RPMI7951 (cell line): Measurements from ENCODE around the gene MEGF9. TPM values are rescaled to one million over a fixed set of nuclear protein-coding genes. Genes with fewer than 3 reads are reported as not detected.

ENCODE experiments used
- DNase-seq: peaks from one replicate; pipeline ENCODE4 v3.0.0-alpha.2; 2012; ENCODE audit warnings: low read depth
- total RNA-seq: library from RNA; depleted of rRNA; stranded (reverse); fragments of >200 nt; shearing (Covaris generic); gene quantifications from 2 replicates; pipeline ENCODE4 v1.2.3, GENCODE V29; 2014

The MEGF9 gene
- total RNA-seq, 1 experiment from 2014 or later = 10.5 TPM

- no peak for DNase-seq
Measured at GRCh38 chr9:120733190-120733589, 18.9 kb upstream of the MEGF9 start.

- DNase-seq = peak; percentile 93
Measured at GRCh38 chr9:120730654-120731514, 16.6 kb upstream of the MEGF9 start.

GRCh38 chr9:120729791-120730241 lies 15.5 kb upstream of the MEGF9 start:
- DNase-seq = no peak

- no peak for DNase-seq
Measured at GRCh38 chr9:120726484-120726883, 12.2 kb upstream of the MEGF9 start.

- DNase-seq = no peak
Measured at GRCh38 chr9:120725907-120726306, 11.6 kb upstream of the MEGF9 start.

DNA sequence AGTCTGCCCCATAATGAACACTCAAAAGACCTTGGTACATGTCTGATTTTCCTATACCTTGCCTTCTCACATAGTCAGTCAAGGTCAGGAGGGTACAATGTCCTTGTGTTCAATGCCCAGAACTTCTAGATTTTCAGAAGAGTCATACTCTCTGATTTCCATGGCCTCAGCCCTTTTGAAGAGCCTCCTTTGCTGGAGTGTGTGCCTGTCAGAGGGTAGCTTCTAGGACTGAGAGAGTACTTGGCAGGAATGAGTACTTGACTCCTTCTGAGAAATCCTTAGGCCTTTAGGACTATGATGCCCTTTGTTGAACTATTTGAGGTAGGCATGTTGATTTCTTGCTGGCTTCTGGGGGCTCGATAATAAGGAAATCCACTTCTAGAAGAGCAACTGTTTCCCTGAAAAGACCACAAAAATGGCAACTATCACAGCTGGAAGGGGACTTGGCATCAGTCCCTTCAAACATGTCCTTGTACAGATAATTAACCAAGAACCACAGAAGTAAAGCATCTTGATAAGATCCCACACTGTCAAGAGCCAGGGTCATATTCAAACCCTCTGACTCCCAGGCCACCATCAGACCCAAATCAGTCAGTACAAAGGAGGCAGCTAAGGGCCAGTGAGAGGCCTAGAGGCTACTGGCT lies 10.6 kb upstream of the MEGF9 start:
- DNase-seq = no peak

DNA sequence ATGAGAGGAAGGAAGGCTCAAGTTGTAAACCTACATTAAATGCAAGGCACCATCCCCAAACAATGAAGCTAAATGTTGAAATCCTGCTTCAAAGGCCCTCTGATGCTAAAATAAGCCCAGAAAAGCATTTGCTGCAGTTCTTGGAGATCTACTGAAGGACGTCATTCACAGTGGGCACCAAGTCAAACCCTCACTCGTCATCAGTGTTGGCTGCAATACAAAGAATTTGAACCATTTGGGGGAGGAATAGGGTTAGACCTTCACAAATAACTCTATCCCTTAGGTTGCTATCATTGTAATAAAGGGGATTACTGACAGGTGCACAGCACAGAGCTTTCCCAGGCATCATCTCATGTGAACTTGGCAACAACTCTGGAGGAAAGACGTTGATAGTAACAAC lies 9.3 kb upstream of the MEGF9 start:
- no peak for DNase-seq

DNA sequence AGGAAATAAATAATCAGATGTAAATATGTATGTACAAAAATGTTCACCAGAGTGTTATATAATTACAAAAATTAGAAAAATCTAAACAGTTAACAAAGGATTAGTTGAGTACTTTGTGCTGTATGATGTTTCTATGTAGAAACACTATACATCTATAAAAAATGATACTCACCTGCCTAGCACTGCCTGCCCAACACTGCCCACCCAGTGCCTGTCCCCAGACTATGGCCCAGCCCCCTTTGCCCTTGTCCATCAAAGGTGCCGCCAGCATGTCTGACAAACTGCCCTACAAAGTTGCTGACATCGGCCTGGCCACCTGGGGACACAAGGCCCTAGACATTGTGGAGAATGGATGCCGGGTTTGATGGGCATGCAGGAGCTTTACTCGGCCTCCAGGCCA lies 6.1 kb upstream of the MEGF9 start:
- no peak for DNase-seq

GRCh38 chr9:120718316-120718715 lies 4.0 kb upstream of the MEGF9 start:
- no peak for DNase-seq

- DNase-seq = no peak
Measured at GRCh38 chr9:120717176-120717575, 2.9 kb upstream of the MEGF9 start.

DNA sequence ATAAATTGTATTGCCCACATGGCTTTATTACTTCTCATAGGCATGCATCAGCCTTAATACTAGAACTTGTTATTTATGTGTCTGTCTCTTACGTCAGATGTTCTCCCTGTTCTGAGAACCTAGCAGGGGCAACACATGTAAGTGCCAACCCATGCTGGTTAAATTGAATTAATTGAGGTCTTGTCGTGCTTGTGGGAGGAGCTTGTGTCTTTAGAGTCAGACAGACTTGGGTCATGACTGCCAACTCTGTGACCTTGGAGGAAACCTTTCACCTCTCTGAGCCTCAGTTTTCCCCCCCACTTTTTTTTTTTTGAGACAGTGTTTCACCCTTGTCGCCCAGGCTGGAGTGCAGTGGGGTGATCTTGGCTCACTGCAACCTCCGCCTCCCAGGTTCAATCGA lies 2.2 kb upstream of the MEGF9 start:
- no peak for DNase-seq

DNA sequence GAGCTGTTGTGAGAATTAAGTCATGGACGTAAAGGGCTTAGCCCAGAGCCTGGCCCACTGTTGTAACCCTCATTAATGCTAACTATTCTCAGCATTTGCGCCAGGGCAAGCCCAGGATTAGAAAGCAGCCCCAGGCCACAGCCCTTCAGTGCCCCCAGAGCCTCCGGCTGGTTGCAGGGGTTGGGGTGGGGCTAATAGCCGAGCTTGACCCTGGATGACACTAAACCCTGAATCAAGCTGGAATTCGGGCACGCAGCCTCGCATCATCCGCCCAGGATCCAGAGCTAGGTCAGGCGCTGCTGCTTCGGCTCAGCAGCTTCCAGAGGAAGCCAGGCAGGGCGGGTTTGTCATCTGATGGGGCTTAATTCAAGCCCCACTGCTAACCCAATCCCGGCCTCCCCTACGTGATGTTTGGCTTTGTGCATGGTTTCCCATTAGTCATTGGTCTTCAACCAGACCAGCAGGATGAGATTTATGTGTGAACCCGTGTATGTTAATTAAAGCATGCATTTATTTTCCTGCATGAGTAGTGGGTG lies 1.2 kb upstream of the MEGF9 start:
- DNase-seq = peak; percentile 80

- DNase-seq = no peak
Measured at GRCh38 chr9:120714846-120715388, 647 bp upstream of the MEGF9 start.

DNA sequence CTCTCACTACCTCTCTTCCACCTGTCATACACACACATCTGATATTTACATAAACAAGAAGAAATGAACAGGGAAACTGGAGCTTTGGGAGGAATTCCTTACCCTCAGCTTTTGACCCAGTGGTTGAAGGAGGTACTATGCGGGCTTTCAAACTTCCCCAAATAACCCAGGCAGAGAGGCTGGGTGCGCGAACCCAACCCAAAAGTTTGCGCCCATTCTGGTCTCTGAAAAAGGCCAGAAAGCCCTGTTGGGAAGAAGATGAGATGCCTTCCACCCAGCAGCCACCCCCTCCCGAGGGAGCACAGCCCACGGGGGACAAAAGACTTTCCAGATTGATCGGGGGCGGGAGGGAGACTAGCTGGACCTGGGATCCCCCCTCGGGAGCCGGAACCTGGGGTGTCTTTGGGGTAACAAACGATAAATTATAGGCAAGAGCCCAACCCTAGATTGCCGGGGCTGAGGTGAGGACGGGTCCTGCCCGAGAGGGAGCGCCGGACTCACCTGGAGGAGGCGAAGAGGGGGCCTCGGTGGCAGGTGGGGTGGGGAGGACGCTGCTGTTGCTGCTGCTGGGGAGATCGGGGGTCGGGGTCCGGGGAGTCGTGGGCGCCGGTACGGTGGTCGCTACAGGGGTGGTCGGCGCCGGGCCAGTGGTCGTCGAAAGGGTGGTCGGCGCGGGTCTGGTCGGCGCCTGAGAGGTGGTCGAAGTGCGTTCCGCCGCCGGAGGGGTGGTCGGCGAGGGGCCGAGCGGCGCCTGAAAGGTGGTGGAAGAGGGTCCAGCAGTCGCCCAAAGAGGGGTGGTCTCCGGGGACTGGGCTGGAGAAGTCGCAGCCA lies 798 bp downstream of the MEGF9 start:
- DNase-seq = no peak

DNA sequence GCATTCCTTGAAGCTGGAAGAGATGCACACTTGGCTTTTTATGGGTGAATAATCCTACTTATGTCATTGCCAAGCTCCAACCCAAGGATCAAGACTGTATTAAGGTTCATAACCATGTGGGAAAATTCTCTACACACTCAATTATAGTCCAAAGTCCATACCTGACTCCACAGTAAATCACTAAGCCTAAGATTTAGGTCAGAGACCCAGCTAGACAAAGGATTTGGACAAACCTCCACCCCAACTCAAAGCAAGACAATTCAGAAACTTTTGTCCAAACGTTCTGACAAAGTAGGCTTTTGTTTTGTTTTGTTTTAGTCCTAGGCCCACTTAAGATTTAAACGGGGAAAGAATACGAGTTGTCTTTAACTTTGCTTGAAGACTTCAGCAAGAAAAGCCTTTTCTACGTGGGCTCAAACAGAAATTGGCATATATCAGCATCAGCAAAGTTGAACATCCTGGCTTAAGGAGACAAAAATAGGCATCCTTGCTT lies 1.7 kb downstream of the MEGF9 start:
- DNase-seq = no peak

GRCh38 chr9:120711841-120712538 lies 2.3 kb downstream of the MEGF9 start:
- no peak for DNase-seq

DNA sequence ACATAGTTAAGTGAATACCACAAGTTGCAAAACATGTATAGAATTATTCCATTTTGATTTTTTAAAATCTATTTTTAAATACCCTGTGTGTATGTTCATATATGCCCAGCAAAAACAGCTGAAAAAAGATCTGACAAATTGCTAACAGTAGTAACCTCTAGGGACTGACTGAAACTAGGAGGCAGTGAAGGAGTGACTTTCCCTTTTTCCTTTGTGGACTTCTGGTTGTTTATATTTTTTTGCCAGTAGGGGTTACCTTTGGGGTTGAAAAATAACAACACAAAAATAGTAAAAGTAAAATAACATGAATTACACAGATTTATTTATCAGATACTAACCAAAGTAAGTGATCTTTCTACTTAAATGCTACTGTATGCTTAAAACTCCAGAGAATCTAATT lies 2.9 kb downstream of the MEGF9 start:
- no peak for DNase-seq

DNA sequence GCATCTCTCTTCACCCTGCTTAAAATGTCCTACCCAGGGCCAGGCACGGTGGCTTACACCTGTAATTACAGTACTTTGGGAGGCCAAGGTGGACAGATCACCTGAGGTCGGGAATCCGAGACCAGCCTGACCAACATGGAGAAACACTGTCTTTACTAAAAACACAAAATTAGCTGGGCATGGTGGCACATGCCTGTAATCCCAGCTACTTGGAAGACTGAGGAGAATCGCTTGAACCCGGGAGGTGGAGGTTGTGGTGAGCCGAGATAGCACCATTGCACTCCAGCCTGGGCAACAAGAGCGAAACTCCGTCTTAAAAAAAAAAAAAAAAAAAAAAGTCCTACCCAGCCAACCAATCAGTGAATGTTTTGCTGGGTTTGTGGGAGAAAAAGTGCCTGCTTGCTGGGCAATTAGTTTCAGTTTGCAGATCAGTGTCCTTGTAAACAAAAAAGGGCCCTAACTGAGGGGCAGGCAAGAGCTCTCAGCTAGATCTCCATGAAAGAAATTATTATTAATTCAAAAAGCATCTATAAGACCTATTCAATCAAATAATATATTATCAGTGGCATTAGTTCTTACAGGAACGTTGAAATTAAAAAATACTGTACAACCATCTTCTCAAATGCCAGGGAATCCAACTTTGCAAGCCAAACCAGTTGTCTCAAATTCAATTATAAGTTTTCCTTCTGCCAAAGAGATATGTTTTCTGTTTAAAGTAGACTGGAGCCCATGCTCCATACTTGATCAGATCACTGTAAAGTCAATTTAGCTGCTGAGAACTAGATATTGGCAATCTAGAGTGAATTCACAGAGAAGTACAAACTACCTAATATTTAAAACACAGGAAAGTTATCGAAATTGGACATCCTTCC lies 3.9 kb downstream of the MEGF9 start:
- peak; percentile 81 for DNase-seq

- peak; percentile 66 for DNase-seq
Measured at GRCh38 chr9:120708526-120709224, 5.6 kb downstream of the MEGF9 start.
